HG03460 (cell line): ENCODE data around the gene CNN3.
A peak's percentile ranks its signal among the peaks of the same experiment; 100 is the strongest.

Source experiments
- ATAC-seq: cut with Tn5 transposase; IDR thresholded peaks from one replicate; pipeline ENCODE4 v1.9.1; 2021; ENCODE audit not compliant: unreplicated experiment

Gene CNN3

DNA sequence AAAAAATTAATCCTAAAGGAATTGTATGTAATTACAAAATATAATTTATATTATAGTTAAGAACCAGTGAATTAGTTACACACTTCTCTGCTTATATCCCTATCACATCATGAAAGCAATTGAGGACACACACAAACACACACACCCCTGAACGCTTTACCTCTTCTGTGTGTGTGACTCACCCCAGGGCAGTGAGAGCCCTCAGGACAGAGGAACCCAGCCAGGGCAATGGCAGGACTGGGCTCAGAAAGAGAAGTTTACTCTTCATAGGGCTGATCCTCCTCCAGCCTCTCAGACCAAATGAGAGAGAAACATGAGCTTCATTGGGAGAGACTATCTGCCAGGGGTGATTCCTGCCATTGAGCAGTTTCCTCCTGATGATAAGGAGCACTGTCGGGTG lies 68.6 kb downstream of the CNN3 start:
- no peak for ATAC-seq

DNA sequence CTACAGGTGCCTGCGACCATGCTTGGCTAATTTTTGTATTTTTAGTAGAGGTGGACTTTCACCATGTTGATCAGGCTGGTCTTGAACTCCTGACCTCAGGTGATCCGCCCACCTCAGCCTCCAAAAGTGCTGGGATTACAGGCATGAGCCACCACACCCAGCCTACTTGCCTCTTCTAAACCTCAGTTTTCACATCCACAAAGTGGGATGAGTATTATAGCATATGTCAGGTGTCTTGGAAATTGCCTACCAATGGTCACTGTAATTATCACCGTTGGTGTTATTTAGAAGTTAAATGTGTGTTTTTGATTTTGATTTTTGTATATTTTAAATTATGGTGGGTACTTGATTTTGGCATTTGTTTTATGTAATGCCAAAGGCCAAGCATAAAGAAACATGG lies 70.0 kb downstream of the CNN3 start:
- no peak for ATAC-seq

GRCh38 chr1:94856004-94856403 lies 70.9 kb downstream of the CNN3 start:
- ATAC-seq, result no peak

GRCh38 chr1:94855307-94855700 lies 71.6 kb downstream of the CNN3 start:
- no peak for ATAC-seq

DNA sequence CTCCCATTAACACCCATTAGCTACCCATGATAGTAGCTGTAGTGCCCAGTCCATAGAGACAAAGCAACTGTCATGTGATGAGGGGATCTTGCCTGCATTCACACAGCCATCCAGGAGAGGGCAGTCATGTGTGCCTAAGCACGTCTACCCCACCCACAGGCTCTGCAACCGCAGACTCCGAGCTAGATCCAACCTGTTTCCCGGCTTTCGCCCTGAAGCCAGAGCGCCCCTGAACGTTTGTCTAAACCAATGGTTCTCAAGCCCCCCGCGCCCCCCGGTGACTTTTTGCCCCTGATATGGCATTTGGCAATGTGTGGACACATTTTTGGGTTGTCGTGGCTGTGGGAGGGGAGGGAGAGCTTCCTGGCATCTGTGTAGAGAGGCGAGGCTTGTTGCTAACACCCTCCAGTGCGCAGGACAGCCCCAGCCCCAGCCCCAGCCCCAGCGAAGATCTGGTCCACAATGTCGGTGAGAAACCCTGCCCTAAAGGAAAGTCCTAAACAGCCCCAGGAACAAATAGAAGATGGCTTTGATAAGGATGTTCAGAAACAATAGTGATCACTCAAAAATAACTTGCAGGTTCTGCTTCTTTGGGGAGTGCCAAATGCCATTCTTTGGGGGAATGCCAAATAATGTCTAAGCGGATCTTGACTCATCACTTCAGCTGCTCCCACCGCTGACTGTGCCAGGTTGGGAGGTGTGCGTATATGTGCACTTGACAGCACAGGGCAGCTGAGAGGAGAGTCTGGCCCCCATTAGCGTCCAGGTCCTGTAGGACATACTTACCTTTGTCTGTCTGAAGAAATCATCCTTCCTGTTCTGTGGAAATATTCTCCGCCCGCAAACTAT lies 72.2 kb downstream of the CNN3 start:
- peak; percentile 98 for ATAC-seq

- no peak for ATAC-seq
These were observed 74.1 kb downstream of the CNN3 start for GRCh38 chr1:94852788-94853187.

GRCh38 chr1:94851571-94851970 lies 75.3 kb downstream of the CNN3 start:
- no peak for ATAC-seq
